ENCODE measurements around the gene TCF4.

TCF4 gene

DNA sequence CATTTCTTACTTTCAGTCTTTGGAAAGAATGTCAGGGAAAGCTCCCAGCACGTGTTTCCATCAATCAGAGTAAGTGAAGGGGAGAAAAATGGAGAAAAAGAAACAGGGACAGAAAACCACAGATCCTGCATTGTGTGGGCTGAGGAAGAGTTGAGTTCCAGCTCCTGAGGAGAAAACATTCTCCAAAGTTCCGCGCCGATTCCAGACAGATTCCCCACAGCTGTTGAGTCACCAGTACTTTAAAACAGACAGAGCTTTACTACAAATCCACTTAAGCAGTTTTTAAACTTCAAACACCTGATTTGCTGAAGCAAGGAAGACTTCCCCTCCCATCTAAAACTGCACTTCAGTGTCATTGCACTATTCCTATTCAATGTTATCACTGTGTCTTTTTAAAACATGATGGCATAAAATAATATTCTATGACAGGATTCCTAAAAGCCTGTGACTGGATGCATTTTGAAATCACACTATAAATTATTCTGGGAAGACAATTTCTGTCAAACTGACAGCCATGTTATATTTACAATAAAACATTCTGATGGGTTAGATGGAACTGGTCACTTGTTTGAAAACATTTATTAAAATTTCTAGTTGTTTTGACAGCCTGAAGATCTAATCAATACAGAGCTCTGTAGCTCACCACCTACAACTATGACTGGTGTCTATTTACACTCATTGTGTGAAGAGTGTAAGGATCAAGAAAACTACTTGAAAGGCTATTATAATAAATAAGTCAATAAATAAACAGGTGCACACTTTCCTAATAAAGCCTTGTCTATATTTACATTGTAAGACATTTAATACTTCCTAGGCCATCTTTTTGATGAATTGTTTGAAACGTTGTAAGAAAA, 40.9 kb downstream of the TCF4 start:
- DNase-seq (ENCODE audit: low read depth in 2 of 2), result no peak

DNA sequence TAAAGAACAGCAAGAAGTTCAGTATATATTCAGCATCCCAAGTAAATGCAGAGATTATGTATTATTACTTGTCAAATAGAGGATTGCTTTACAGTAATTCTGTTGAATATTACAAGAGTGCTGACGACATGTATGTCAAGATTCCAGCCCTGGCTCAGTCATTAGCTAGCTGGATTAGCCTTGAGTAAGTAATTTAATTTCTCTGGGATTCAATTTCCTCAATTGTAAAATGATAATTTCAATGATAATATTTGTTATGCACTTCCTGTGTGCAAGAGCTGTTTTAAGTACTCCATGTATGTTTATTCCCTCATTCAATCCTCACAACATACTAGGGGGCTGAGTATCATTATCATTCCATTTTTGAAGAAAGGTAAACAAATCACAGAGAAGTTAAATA, 44.0 kb downstream of the TCF4 start:
- DNase-seq (ENCODE audit: low read depth in 2 of 2), result no peak

DNA sequence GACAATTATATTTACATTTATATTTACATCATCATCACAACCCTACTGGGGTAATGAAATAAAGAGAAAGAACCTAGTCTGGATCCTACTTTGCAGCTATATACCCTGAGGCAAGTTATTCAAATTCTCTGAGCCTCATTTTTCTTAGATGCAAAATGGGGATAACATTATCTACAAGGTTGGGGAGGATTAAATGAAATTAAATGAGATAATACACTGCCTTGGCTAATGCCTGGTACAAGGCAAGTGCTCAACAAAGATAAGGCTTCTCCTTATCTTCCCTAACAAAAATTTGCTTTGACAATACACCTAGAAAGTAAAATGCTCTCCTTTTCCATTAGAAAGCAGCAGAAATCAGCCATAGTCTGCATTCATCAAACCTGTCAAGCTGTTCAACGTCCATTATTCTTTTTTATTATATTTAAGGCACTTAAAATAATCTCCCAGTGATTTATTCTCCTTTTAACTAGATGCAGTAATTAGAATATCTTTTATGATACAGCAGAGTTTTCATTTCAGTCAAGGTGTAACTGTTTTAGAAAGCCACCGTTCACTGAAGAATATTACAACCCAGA, 44.8 kb downstream of the TCF4 start:
- no peak for DNase-seq (ENCODE audit: low read depth in 2 of 2)

DNA sequence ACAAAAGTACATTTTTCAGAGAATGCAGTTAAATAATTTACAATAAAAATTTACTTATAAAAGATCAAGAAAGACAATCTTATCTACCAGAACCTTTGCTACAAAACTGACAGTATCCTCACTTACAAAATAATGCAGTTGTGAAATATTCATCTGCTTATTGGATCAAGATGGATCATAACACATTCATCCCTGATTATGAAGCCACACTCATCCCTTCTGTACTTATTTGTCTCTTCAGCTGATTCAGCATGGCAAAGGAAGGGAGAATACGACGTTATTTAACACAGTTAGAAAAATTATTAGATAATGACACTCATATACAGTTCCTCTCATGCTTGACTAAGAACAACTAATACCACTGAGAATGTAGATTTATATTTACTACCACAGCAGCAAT, 46.4 kb downstream of the TCF4 start:
- DNase-seq (ENCODE audit: low read depth in 2 of 2), result no peak

DNA sequence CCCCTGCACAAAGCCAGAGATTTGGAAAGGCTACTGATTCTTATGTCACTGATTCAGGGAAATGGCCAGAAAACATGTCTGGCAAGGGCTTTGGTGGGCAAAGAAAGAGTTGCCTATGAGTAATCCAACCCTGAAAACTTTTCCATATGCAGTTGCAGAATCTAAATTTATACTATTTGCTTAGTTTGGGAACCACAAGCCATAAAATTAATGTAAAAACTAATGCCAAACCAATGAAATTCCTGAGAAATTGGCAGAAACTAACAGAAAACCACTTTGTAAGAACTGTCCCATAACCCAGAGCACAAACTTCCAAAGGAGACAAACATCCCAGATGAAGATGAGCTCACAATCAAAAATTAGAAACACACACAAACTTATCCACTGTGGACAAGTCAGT, 48.8 kb downstream of the TCF4 start:
- DNase-seq (ENCODE audit: low read depth in 2 of 2), result no peak

DNA sequence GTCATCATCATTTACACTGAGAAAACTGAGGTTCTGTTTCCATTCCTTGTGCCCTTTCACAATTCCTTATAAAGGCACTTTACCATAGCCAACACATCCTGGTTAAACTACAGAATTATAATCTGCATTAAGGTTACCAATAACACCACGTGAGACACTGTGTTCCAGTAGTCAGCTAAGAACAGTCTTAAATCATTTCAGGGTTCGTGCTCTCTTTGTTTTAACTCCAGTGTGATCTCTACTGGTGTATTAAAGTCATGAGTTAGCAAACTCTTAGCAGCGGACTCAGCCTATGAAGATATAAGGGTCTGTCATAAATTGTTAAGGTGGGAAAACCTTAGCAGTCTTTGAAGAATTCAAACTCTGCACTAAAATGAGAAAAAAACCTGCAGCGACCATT, 53.0 kb downstream of the TCF4 start:
- DNase-seq (ENCODE audit: low read depth in 2 of 2), result no peak

DNA sequence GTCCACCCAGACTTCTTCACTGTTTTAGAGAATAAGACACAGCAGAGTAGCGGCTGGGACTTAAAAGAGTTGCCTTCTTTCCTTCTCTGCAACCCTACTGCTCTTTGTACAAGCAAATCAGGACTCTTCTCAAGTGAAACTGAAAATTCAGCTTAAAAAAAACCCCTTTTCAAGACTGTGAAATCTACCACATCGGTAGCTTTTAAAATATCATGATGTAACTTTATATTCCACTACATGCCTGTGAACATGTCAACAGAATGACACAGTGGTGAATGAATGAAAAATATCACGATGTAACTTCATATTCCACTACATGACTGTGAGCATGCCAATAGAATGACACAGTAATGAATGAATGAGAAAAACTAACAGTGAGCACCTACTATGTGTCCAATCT, 53.4 kb downstream of the TCF4 start:
- no peak for DNase-seq (ENCODE audit: low read depth in 2 of 2)

DNA sequence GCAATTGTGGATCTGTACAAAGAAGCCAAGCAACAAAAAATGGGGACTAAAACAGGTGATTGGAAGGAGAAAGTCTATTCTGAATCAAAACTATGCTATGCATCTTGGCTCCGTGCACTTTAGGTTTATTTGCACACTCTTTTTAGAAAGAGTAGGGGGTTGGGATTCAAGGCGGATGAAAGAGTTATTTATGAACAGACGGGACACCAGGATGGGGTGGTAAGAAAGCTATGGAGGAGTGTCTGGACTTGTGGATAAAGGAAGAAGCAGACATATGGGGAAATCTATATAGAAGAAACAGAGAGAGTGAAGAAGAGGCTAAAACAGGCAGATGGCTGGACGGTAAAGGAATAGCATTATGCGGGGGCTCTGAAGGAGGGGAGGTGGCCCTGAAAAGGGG, 57.8 kb downstream of the TCF4 start:
- DNase-seq (ENCODE audit: low read depth in 2 of 2), result no peak

DNA sequence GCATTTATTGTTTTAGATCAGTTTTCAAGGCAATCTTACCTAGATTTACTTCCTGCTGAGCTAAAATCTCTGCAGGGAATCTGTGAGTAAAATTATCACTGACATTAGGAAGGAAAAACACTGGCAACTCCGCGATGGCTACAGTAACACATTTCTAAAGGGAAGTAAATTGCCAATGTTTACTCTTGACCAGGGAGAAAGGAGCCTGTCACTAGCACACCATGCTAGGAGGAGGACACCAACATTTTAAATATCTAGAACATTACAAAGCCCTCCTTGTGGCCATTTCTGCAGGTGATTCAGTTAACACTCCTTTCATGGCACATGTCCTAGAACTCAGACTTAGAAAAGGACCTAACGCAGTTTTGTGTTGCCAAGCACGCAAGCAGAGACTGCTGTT, 58.4 kb downstream of the TCF4 start:
- DNase-seq (ENCODE audit: low read depth in 2 of 2), result no peak

DNA sequence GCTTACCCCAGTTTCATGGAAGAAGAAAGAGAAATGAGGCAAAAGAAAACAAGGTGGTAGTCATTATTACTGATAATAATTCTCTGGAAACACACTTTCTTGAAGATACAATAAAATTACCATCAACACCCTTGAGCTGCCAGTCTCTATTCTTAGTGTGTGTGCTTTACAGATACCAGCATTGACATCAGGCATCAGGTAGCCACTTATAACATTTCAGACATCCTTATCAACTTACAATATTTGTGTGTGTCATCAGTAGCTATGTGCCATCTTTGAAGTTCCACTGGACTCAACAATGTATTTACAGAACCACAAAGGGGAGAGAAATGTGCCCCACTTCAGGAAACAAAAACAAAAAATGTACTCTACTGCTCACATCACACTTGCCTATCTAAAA, 62.1 kb downstream of the TCF4 start:
- DNase-seq (ENCODE audit: low read depth in 2 of 2), result no peak

DNA sequence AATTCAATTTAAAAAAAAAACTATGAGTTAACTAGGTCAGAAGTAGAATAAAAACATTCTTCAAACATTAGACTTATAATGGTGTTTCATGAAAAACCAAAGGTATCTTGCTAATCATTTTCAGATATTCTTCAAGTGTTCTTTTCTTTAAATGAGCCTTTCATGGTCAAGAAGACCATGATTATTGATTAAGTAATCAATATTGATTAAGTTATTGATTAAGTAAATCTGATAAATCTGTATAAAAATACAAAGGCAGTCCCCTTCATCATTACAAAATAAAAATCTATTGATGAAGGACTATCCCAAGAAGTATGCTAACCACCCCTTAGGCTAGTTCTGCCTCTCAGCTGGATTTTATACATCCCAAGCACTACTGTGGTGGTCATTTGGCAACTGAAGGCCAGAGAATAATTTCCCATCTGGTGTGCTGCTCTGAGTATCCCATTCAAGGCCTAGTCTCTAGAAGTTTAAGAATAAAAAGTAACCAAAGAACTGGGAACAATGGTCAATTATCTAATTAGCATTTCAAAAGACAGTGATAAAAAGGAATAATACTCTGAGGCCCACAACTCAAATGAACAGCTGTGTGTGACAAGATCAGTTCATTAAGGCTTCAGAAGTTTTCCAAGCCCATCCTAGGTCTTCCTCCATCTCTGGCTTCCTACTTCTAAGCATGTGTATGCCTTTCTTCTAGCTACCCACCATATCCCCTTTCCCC, 63.5 kb downstream of the TCF4 start:
- DNase-seq (ENCODE audit: low read depth in 2 of 2), result no peak

DNA sequence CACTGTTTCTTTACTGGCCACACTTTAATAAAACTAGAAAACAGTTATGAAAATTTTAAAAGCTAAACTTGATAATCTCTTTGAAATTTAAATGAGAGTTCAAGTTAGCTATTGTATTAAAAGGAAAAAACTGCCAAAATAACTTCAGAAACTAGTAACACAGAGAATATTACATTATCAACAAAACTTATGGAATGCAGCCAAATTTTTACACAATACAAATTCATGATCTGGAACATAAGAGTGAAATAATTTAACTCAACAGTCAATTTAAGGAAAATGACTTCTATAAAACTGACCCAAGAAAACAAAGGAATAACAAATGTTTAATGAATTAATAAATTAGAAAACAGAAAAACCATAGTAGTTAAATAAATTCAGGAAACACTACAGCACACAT, 65.0 kb downstream of the TCF4 start:
- DNase-seq (ENCODE audit: low read depth in 2 of 2), result no peak

DNA sequence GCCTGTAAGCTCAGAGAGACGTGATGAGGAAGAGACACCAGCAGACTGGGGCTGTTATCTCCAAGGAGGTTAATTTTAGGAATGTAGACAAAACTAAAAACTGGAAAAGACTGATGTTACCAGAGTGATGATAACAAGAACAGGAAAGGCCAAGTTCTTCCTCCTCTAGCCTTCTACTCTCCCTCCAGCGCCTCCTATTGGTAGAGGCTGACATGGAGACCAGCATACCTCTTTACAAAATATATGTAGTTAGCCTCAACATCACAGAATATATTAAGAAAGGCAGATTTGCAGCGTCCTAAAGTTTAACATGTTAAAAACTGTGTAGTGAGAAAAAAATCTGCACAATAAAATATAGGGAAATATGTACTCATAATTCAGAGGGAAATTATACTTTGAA, 66.0 kb downstream of the TCF4 start:
- DNase-seq (ENCODE audit: low read depth in 2 of 2), result peak; percentile 8 to 20

DNA sequence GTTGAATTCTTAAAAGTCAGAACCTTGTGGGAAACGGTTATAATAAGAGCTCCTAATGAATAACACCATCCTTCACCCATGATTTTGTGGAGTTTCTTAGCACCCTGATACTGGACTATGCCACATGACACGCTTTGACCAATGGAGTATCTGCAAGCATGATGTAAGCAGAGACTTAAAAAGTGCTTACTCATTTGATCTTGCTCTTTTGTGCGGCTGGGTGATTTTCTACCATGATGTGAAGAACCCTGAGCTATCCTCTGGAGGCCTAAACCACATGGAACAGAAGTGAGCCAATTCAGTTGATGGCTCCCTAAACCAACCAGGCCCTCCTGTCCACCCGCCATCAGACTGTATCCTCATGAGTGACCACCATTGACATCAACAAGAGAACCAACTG, 70.9 kb downstream of the TCF4 start:
- DNase-seq (ENCODE audit: low read depth in 2 of 2), result no peak

DNA sequence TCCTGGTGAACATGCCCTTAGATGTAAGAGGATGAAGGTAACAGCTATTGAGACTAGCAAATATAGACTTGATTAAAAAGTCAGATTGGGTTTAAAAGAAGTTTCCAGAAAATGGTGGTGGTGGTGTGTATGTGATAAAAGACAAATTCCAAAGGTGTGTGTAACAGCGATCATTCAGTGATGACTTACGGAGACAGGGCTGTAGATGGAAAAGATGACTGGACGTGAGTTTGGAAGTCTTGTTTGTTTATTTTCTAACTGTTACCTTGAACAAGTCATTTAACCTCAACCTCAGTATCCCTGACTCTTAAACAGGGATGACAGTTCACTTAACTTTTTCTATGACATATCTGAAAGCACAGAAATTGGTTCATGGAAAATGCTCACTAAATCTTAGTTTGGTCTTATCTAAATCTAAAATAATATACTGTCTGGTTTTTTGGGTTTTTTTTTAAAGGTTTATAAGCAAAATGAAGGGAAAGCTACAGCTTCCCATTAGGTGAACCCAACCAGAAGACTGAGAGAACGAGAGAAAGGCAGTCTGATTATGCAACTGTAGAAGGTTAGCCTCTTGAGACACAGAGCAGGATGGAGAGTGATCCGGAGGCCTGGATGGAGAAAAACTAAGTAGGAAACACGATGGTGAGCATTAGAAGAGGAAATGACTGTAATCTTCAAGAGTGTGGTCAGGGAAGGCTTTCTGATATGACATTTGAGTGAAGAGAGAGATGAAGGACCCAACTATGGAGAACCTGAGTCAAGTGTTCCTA, 71.9 kb downstream of the TCF4 start:
- DNase-seq (ENCODE audit: low read depth in 2 of 2), result no peak

DNA sequence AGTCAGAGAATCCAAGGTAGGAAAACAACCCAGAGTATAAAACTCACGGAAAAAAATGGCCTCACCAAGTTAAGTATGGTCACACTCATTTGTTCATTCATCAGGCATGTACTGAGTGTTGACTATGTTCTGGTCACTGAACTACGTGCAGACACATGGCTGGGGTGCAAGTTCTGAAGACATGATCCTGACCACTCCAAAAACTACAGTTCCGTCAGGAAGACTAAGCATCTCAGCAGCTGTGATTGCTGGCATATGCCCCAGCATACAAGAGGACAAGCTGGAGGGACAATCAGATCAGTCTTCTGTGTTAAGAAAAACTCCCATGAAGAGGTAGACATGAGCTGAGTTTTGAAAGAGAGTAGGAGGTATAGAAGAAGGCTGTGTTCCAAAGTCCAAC, 72.8 kb downstream of the TCF4 start:
- no peak for DNase-seq (ENCODE audit: low read depth in 2 of 2)

DNA sequence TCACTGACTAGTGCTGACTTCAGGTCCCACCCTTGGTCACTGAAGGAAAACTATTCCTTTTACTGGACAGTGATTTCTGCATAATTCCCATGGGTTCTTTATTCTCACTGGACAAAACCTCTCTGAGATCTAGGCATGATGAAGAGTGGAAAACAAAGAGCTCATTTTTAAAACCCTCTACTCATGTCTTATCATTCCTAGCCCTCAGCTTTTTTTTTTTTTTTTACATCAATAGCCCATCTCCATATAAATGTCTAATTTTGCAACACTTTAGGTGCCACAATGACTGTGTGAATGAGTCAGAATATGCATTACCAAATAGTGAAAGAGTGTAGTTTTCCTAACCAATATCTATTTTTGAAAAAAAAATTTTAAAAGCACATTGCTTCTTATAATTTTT, 74.8 kb downstream of the TCF4 start:
- DNase-seq (ENCODE audit: low read depth in 2 of 2), result no peak

DNA sequence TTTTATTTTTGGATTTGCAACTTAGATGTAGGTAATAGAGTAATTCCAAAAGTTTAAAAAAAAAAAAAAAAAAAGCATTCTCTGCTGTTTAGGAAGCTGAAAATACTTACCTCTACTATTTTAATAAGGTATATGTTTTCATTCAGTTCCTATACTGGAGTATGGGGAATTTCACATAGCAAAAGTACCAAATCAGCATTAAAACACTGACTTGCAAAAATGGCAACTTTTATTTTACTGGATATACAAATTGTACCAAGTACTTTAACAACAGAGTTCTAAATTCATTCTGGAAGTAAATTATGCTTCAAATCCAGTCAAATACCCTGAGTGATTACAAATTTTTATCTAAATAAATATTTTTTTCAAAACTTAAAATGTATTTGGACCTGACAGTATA, 76.7 kb downstream of the TCF4 start:
- DNase-seq (ENCODE audit: low read depth in 2 of 2), result no peak

DNA sequence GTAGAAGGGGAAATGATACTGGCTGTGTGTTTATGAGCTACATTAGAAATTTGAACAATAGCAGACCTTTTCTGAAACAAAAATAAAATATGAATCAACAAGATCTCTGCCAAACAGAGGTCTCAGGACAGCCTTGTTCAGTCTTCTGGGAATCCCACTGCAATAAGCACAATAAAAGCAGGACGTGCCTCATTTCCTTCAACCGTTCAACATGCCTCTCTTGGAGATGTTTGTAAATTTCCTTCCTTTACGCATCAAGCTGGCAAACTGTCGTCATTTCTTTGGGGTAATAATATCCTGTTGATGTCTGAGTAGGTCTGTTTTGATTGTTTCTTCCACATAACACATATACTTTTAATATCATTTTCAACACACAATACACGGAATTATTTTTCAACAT, 77.2 kb downstream of the TCF4 start:
- DNase-seq (ENCODE audit: low read depth in 2 of 2), result no peak

DNA sequence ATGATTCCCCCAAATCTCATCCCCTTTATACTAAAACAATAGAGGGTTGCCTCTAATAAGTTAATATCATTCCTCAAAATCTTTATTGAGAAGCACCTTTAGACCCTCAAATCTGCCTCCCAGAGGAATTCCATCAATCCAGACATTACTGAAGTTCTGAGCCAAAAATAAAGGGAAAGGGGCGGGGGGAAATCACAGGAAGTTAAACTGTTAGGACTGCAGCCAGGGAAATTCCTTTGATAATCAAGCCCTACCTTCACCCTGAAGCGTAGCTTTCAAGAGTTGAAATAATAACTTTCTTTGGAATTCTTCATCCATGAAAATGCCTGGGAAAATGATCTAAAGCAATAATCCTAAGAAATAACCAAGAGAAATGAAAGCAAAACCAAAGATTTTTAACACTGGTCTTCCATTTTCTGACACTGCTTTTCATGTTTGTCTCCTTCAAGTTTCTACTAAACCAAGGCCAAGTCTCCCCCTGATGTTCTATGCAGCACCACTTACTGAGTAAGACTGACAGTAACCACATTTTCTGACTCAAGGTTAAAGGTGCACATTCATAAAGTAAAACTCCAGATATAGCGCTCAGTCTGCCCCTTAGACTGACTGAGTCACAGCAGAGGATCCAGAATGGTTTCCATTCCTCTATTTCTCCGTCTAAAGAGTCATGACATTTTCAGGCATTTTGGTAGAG, 78.2 kb downstream of the TCF4 start:
- DNase-seq (ENCODE audit: low read depth in 2 of 2), result no peak

DNA sequence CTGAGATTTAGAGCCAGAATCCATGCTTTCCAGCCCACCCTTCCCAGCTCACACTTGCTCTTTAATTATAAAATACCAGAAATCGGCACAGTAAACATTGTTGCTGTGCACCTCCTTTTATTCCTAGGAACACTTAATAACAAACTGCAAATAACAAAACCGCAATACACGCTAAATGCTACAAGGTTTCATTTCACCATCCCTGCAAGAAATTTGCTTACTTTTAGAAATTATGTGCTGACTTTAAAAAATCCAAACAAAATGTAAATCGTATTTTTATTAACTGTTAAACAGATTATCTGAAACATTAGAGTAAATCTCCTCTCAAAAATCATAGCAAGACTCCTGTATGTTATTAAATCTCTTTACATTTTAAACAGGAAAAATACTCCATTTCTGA, 79.3 kb downstream of the TCF4 start:
- no peak for DNase-seq (ENCODE audit: low read depth in 2 of 2)

DNA sequence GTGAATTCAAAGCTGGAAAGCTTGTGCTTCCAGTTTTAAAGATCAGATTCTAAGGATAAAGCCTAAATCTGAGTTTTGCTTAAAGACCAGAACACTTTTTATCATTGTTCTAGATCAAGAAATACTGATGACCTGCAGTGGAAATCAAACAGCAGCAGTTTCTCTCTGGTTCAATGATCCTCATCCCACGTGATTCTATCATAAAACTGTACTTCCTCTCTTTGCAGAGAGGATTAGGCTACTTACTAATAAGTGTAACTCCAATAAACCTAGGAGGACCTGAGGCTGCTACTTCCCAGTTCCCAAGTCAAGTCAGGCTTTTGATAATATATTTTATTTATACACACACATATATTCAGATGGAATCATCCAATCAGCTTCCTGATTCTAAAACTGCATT, 81.9 kb downstream of the TCF4 start:
- DNase-seq (ENCODE audit: low read depth in 2 of 2), result no peak

Measured in stimulated activated CD4-positive, alpha-beta T cell treated with anti-CD3 and anti-CD28 coated beads, Interleukin-4, amount 100 ng/mL, for 48 hours (primary cell).